Measurements from ENCODE around the gene APEX2. TPM values are rescaled to one million over a fixed set of nuclear protein-coding genes. Genes with fewer than 3 reads are reported as not detected.

The APEX2 gene
- total RNA-seq, 1 donor from 2014 or later: 14.2 TPM

DNA sequence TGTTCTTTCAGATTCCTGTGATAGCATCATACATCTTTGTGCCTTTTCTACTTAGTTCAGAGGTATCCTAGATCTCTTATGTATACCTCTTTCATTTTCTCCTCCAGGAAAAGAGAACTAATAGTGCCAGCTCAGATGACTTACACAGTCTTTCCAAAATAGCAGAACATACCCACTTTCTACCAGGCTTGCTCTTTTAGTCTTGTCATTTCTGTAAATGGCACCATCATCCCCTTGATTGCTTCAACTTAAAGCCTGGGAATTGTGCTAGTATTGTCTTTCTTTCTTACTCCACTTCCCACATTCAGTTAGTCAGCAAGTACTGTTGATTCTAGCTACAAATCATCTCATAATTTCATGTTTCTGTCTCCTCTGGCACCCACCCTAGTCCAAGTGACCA is 5.1 kb downstream of the APEX2 start:
- Histone ChIP-seq H3K4me3 (no peak overlapping the region), H3K4me1 (peaks cover 25% of the 10 kb centered on the region), H3K9me3 (no peaks in the 10 kb centered on the region), H3K36me3 (peaks cover 0 to 25% of the 10 kb centered on the region in 2 donors), H3K27ac (no peak overlapping the region), H3K27me3 (no peaks in the 10 kb centered on the region)
- TF ChIP-seq POLR2A (IDR thresholded peaks at IDR 0.05): no peak
- TF ChIP-seq, protein P1, sequence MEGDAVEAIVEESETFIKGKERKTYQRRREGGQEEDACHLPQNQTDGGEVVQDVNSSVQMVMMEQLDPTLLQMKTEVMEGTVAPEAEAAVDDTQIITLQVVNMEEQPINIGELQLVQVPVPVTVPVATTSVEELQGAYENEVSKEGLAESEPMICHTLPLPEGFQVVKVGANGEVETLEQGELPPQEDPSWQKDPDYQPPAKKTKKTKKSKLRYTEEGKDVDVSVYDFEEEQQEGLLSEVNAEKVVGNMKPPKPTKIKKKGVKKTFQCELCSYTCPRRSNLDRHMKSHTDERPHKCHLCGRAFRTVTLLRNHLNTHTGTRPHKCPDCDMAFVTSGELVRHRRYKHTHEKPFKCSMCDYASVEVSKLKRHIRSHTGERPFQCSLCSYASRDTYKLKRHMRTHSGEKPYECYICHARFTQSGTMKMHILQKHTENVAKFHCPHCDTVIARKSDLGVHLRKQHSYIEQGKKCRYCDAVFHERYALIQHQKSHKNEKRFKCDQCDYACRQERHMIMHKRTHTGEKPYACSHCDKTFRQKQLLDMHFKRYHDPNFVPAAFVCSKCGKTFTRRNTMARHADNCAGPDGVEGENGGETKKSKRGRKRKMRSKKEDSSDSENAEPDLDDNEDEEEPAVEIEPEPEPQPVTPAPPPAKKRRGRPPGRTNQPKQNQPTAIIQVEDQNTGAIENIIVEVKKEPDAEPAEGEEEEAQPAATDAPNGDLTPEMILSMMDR (IDR thresholded peaks at IDR 0.05): no peak
- no peak for TF ChIP-seq POLR2AphosphoS5 (IDR thresholded peaks at IDR 0.05; ENCODE audit: insufficient read depth in 1 of 2, low read depth in 1 of 2)
- DNase-seq (ENCODE audit: extremely low spot score in 2 of 2): no peak
- intact Hi-C loops (cut with DNase I): loop anchor here (10.0 kb wide), 1 partner anchor 150 kb away; no protein-coding TSS in a partner anchor

DNA sequence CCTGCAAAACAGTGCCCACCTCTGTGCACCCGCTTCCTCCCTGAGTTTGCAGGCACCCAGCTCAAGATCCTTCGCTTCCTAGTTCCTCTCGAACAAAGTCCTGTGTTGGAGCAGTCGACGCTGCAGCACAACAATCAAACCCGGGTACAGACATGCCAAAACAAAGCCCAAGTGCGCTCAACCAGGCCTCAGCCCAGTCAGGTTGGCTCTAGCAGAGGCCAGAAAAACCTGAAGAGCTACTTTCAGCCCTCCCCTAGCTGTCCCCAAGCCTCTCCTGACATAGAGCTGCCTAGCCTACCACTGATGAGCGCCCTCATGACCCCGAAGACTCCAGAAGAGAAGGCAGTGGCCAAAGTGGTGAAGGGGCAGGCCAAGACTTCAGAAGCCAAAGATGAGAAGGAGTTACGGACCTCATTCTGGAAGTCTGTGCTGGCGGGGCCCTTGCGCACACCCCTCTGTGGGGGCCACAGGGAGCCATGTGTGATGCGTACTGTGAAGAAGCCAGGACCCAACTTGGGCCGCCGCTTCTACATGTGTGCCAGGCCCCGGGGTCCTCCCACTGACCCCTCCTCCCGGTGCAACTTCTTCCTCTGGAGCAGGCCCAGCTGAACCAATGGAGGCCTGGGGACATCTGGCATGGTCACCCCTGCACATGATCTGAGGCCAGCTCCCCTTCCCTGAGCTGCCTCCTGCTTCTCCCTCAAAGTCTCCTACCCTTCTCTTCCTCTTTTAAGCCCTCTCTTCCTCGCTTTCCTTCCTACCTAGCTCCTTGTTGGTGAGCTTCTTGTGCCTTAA is 6.9 kb downstream of the APEX2 start:
- Histone ChIP-seq H3K9me3 (no peaks in the 10 kb centered on the region), H3K36me3 (peaks cover 0 to 25% of the 10 kb centered on the region in 2 donors), H3K27ac (no peak overlapping the region), H3K4me1 (peaks cover 25% of the 10 kb centered on the region), H3K4me3 (no peak overlapping the region), H3K27me3 (no peaks in the 10 kb centered on the region)
- DNase-seq (ENCODE audit: extremely low spot score in 2 of 2): peak in 1 of 2 donors; percentile 69
- no peak for TF ChIP-seq POLR2A (IDR thresholded peaks at IDR 0.05)
- TF ChIP-seq POLR2AphosphoS5 (IDR thresholded peaks at IDR 0.05; ENCODE audit: insufficient read depth in 1 of 2, low read depth in 1 of 2): no peak
- intact Hi-C loops (cut with DNase I): loop anchor here (10.0 kb wide), 1 partner anchor 148 kb away; no protein-coding TSS in a partner anchor

DNA sequence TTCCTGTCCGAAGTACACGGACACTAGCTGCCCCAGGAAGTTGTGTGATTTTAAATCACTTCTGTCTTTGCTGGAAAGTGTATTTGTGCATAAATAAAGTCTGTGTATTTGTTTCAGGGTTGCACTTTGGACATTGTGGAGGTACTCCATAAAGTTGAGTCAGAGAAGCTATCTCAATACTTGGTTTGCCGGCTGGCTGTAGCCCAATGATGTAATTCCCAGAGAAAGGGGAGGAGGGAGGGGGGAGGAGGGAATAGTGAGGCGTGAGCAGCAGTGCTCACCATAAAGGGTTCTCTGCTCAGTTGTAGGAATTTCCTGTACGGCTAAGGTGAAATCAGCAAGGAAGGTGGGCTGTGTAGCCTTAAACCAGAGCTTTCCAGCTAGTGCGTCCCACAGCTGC is 7.5 kb downstream of the APEX2 start:
- peak in 1 of 2 donors; percentile 80 for DNase-seq (ENCODE audit: extremely low spot score in 2 of 2)
- Histone ChIP-seq H3K4me3 (no peak overlapping the region), H3K4me1 (peaks cover 25% of the 10 kb centered on the region), H3K27ac (no peak overlapping the region), H3K9me3 (no peaks in the 10 kb centered on the region), H3K36me3 (peaks cover 0 to 25% of the 10 kb centered on the region in 2 donors), H3K27me3 (no peaks in the 10 kb centered on the region)
- TF ChIP-seq POLR2A (IDR thresholded peaks at IDR 0.05) (no peak), POLR2AphosphoS5 (IDR thresholded peaks at IDR 0.05; ENCODE audit: insufficient read depth in 1 of 2, low read depth in 1 of 2) (no peak)
- TF ChIP-seq, protein P1 (IDR thresholded peaks at IDR 0.05): no peak
- intact Hi-C loops (cut with DNase I): loop anchor here (10.0 kb wide), 1 partner anchor 147 kb away; no protein-coding TSS in a partner anchor

DNA sequence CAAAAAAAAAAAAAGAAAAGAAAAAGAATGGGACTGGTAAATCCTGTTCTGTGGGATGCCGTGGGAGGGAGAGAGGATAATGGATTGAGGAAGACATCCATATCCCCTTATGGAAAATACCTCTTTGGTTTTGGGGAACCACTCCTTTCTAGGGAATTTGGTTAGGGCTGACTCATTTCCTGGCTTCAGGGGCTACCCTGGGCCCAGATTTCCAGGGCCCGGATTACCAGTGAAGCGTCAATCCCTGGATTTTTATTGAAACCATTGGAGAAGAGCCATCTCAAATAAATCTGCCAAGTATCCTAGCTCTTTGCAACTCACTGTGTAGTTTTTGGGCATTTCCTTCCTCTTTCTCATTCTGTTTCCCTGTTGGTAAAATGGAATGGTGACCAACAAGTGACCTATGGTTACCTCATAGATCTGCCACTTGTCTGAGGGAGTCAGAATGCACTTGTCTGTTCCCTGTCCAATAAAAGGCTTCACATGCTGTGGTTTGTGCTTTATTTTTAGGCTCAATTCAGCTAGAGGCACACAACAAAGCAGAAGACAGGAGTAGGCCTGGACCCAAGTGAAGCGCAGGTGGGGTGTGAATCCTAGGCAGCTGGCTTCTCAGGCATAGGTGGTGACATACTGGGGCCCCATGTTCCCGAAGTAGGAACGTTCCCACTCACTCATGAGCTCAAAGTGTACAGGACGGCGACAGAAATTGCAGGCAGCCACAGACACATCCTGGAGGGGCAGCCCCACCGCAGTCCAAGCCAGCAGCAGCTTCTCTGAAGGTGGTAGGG is 8.6 kb downstream of the APEX2 start:
- peak in 1 of 2 donors; percentile 78 for DNase-seq (ENCODE audit: extremely low spot score in 2 of 2)
- Histone ChIP-seq H3K27ac (peak overlapping the region; percentile 13), H3K27me3 (no peaks in the 10 kb centered on the region), H3K36me3 (peaks cover 0 to 20% of the 10 kb centered on the region in 2 donors), H3K9me3 (no peaks in the 10 kb centered on the region), H3K4me3 (no peak overlapping the region), H3K4me1 (peaks cover 25% of the 10 kb centered on the region)
- TF ChIP-seq POLR2AphosphoS5 (IDR thresholded peaks at IDR 0.05; ENCODE audit: insufficient read depth in 1 of 2, low read depth in 1 of 2) (no peak), POLR2A (IDR thresholded peaks at IDR 0.05) (no peak)
- TF ChIP-seq, protein P1 (IDR thresholded peaks at IDR 0.05): no peak
- intact Hi-C loops (cut with DNase I): loop anchor here (10.0 kb wide), 1 partner anchor 146 kb away; no protein-coding TSS in a partner anchor

DNA sequence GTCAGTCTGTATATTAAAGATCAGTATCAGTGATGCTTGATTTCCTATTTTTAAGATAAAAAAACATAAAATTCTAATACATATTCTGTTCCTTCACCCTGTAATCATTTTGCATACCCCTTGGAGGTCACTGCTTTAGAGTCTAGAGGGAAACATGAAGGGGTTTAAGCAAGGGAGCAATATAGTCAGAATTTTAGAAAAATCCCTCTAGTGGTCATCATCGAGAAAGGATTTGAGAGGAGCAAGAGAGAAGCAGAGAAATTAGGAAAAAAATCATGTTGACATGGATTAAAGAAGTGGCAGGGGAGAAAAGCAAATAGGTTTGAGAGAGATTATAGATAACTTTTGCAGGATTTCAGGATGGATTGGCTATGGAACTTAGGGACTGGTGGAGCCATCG is 11.1 kb downstream of the APEX2 start:
- H3K36me3 ChIP-seq: peaks cover 0 to 5% of the 10 kb centered on the region in 2 donors
- H3K4me3 ChIP-seq: no peak overlapping the region
- DNase-seq (ENCODE audit: extremely low spot score in 2 of 2): no peak
- H3K4me1 ChIP-seq: peaks cover 25% of the 10 kb centered on the region
- intact Hi-C loops (cut with DNase I): no loop called here
- H3K9me3 ChIP-seq: no peaks in the 10 kb centered on the region
- TF ChIP-seq POLR2AphosphoS5 (IDR thresholded peaks at IDR 0.05; ENCODE audit: insufficient read depth in 1 of 2, low read depth in 1 of 2) (no peak), POLR2A (IDR thresholded peaks at IDR 0.05) (no peak)
- TF ChIP-seq, protein P1 (IDR thresholded peaks at IDR 0.05): no peak
- no peak overlapping the region for H3K27ac ChIP-seq
- no peaks in the 10 kb centered on the region for H3K27me3 ChIP-seq

Measured in vagina (tissue), 2 donors.